Panc1 (cell line): ENCODE measurements around the gene WNK4. TPM values are rescaled to one million over a fixed set of nuclear protein-coding genes. Genes with fewer than 3 reads are reported as not detected.

Source experiments
- ATAC-seq: fragments of 200-7000 bp; cut with Tn5 transposase; 2 replicates; pipeline ENCODE4 v1.9.1; 2020; ENCODE audit warnings: mild to moderate bottlenecking, moderate library complexity
- BruUV-seq: library from RNA; stranded (reverse); fragments of 400-500 nt; replicated peaks from 2 replicates; lab custom pipeline; 2021; lab: Mats Ljungman, UMichigan
- CTCF ChIA-PET: fragments of 300-600 bp; sonication (Branson Sonifier 250); formaldehyde crosslinking; loops from one replicate; lab custom pipeline; 2022; ENCODE audit warnings: antibody characterized with exemption; lab: Charles Lee
- POLR2A ChIA-PET: fragments of 300-600 bp; sonication (Branson Sonifier 250); formaldehyde crosslinking; loops from one replicate; lab custom pipeline; 2022; ENCODE audit warnings: antibody characterized with exemption; lab: Charles Lee
- DNase-seq: peaks from one replicate; pipeline ENCODE4 v3.0.0-alpha.2; 2010; ENCODE audit warnings: low read depth, low spot score
- H3K27ac ChIP-seq: 2 replicates; pipeline ENCODE4 v1.5.1; 2011; ENCODE audit warnings: mild to moderate bottlenecking, low read length, inconsistent platforms
- H3K27me3 ChIP-seq: fragments of 200-500 bp; sonication (Bioruptor generic); 2 replicates; pipeline ENCODE4 v1.6.0; 2014; ENCODE audit warnings: low read length, inconsistent platforms; ENCODE audit not compliant: control insufficient read depth, insufficient read depth
- H3K36me3 ChIP-seq: fragments of 200-500 bp; sonication (Bioruptor generic); 2 replicates; pipeline ENCODE4 v1.5.1; 2014; ENCODE audit warnings: inconsistent platforms, mild to moderate bottlenecking, low read length, moderate library complexity; ENCODE audit not compliant: control insufficient read depth, insufficient read depth
- H3K4me1 ChIP-seq: 2 replicates; pipeline ENCODE4 v1.5.1; 2011; ENCODE audit warnings: inconsistent platforms, mild to moderate bottlenecking, low read length, moderate library complexity; ENCODE audit not compliant: control insufficient read depth, insufficient read depth
- H3K4me3 ChIP-seq, 2 experiments: 2 replicates each; pipeline ENCODE4 v1.5.1; 2011 to 2012; ENCODE audit warnings: low read depth in 2 of 2, low read length in 2 of 2, mild to moderate bottlenecking in 2 of 2, inconsistent platforms in 1 of 2, moderate library complexity in 1 of 2
- H3K9me3 ChIP-seq: fragments of 200-500 bp; sonication (Bioruptor generic); 2 replicates; pipeline ENCODE4 v1.5.1; 2014; ENCODE audit warnings: low read depth, mild to moderate bottlenecking, inconsistent platforms, low read length, moderate library complexity; ENCODE audit not compliant: control insufficient read depth, insufficient read depth
- POLR2AphosphoS5 ChIP-seq: IDR thresholded peaks from 2 replicates; pipeline ENCODE4 v1.6.1; 2012; ENCODE audit warnings: mild to moderate bottlenecking, low read depth, low read length, moderate library complexity
- SIN3A ChIP-seq: IDR thresholded peaks from 2 replicates; pipeline ENCODE4 v1.6.1; 2012; ENCODE audit warnings: low read depth, mild to moderate bottlenecking, low read length, moderate library complexity, borderline replicate concordance; ENCODE audit not compliant: insufficient read depth
- TCF7L2 ChIP-seq: IDR thresholded peaks from 2 replicates; pipeline ENCODE4 v1.6.1; 2011; ENCODE audit warnings: mild to moderate bottlenecking, low read depth, low read length, inconsistent platforms
- in situ Hi-C: cut with HindIII; loops from 2 replicates; pipeline ENCODE4 v1.10.0; 2016; ENCODE audit warnings: low sequenced_read_pairs, low pct_unique_long_range_greater_than_20kb
- intact Hi-C: fragments of 100-400 bp; cut with micrococcal nuclease; formaldehyde crosslinking; loops from one replicate; pipeline ENCODE4 v1.10.0; 2022; ENCODE audit not compliant: unreplicated experiment
- total RNA-seq: library from RNA; stranded (reverse); gene quantifications from one replicate; pipeline ENCODE4 v1.2.1, GENCODE V29; 2021; ENCODE audit not compliant: unreplicated experiment
- TF ChIP-seq, protein P1 (sequence below), 2 experiments: IDR thresholded peaks; 2 replicates each; pipeline ENCODE4 v1.6.1; 2011 to 2012; ENCODE audit warnings: low read depth in 2 of 2, control low read depth in 1 of 2, low read length in 1 of 2, mild to moderate bottlenecking in 1 of 2, moderate library complexity in 1 of 2; ENCODE audit not compliant: insufficient read depth in 1 of 2
- TF ChIP-seq, protein P2 (sequence below): fragments of 450-650 bp; IDR thresholded peaks from 2 replicates; pipeline ENCODE4 v1.5.1; 2017; ENCODE audit warnings: mild to moderate bottlenecking

Gene WNK4
- total RNA-seq, 1 experiment from 2014 or later, result 3.5 TPM

DNA sequence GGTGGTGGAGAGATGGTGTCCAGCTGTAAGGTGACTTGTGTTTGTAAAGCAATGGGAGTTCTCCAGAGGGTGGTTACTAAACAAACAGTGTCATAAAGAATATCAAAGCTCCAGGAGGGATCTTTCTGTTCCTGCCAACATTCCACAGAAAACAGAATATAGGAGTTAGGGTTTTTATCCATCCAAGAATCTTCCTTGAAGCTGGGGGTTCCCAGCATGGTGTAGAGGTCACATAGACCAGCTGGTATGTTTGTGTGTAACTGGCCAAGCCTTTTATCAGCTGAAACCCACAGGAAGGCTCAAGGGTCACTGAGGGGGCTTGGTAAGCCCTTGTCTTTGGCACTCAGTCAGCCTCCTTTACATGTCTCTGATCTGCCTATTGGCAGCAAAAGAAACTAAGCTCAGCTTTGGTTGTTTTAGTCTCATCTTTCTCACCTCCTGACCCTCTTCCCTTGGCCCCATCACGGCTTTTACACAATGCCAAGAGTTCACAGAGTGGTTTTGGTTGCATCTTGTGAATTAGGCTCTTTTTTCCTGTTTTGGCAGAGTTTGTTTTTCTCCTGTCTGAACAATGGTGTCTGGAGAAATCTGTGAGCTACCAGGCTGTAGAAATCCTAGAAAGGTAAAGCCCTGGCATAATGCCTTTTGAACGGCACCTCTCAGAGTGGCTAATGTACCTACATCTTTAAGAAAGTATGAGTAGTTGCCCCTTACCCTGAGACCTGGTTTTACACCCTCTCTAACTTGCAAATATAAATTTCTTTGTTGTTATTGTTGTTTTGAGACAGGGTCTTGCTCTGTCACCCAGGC is 22.9 kb downstream of the WNK4 start:
- CTCF ChIA-PET, result no interaction called here
- DNase-seq, result no peak

DNA sequence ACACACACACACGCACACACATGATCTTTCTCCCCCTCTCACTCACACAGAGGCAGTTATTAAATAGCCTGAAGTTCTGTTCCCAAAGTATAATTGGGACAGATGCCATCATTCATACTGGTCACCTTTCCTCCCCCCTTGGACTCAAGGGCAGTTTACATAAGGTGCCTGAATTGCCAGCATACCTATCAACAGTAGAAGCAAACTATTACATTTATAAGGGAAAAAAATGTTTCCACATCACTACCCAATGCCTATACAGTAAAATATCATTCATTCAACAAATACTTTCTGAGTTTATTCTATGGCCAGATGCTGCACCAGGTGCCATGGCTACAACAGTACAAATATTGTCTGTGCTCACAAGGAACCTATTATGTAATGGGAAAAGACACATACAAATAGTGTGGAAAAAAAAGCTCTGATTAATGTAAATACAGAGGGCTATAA is 24.5 kb downstream of the WNK4 start:
- DNase-seq (no peak), ATAC-seq (no peak)
- POLR2A ChIA-PET, result interaction anchor here (0.6 kb wide), 1 partner anchor 8 kb away, joined by 4 read pairs; no protein-coding TSS in a partner anchor
- TF ChIP-seq, protein P1, sequence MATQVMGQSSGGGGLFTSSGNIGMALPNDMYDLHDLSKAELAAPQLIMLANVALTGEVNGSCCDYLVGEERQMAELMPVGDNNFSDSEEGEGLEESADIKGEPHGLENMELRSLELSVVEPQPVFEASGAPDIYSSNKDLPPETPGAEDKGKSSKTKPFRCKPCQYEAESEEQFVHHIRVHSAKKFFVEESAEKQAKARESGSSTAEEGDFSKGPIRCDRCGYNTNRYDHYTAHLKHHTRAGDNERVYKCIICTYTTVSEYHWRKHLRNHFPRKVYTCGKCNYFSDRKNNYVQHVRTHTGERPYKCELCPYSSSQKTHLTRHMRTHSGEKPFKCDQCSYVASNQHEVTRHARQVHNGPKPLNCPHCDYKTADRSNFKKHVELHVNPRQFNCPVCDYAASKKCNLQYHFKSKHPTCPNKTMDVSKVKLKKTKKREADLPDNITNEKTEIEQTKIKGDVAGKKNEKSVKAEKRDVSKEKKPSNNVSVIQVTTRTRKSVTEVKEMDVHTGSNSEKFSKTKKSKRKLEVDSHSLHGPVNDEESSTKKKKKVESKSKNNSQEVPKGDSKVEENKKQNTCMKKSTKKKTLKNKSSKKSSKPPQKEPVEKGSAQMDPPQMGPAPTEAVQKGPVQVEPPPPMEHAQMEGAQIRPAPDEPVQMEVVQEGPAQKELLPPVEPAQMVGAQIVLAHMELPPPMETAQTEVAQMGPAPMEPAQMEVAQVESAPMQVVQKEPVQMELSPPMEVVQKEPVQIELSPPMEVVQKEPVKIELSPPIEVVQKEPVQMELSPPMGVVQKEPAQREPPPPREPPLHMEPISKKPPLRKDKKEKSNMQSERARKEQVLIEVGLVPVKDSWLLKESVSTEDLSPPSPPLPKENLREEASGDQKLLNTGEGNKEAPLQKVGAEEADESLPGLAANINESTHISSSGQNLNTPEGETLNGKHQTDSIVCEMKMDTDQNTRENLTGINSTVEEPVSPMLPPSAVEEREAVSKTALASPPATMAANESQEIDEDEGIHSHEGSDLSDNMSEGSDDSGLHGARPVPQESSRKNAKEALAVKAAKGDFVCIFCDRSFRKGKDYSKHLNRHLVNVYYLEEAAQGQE (IDR thresholded peaks at IDR 0.05; ENCODE audit: insufficient read depth in 1 of 2, low read depth in 2 of 2, low read length in 1 of 2), result no peak
- TF ChIP-seq, protein P2, sequence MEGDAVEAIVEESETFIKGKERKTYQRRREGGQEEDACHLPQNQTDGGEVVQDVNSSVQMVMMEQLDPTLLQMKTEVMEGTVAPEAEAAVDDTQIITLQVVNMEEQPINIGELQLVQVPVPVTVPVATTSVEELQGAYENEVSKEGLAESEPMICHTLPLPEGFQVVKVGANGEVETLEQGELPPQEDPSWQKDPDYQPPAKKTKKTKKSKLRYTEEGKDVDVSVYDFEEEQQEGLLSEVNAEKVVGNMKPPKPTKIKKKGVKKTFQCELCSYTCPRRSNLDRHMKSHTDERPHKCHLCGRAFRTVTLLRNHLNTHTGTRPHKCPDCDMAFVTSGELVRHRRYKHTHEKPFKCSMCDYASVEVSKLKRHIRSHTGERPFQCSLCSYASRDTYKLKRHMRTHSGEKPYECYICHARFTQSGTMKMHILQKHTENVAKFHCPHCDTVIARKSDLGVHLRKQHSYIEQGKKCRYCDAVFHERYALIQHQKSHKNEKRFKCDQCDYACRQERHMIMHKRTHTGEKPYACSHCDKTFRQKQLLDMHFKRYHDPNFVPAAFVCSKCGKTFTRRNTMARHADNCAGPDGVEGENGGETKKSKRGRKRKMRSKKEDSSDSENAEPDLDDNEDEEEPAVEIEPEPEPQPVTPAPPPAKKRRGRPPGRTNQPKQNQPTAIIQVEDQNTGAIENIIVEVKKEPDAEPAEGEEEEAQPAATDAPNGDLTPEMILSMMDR, result no peak
- TF ChIP-seq SIN3A, result no peak
- no peak for TF ChIP-seq POLR2AphosphoS5
- no peak for TF ChIP-seq TCF7L2
- no peak overlapping the region for H3K4me3 ChIP-seq
- no peaks in the 10 kb centered on the region for H3K9me3 ChIP-seq
- in situ Hi-C loops (no loop called here), intact Hi-C loops (no loop called here)
- no peaks in the 10 kb centered on the region for H3K36me3 ChIP-seq
- H3K27me3 ChIP-seq, result no peaks in the 10 kb centered on the region
- BruUV-seq, result no TSS peak
- CTCF ChIA-PET, result no interaction called here
- H3K4me1 ChIP-seq, result peaks cover 10% of the 10 kb centered on the region
- no peak overlapping the region for H3K27ac ChIP-seq

More for the DNA sequence above, 22.9 kb downstream of the WNK4 start:
- Histone ChIP-seq H3K27me3 (no peaks in the 10 kb centered on the region), H3K4me1 (peaks cover 10% of the 10 kb centered on the region), H3K27ac (peak overlapping the region; percentile 61), H3K4me3 (no peak overlapping the region), H3K36me3 (no peaks in the 10 kb centered on the region), H3K9me3 (no peaks in the 10 kb centered on the region)
- intact Hi-C loops (no loop called here), in situ Hi-C loops (no loop called here)
- TF ChIP-seq TCF7L2 (peak; percentile 97), SIN3A (no peak), POLR2AphosphoS5 (peak; percentile 54)
- BruUV-seq, result no TSS peak
- POLR2A ChIA-PET, result no interaction called here
- peak; percentile 63 for ATAC-seq
